ENCODE measurements around the gene MYDGF.

GRCh38 chr19:4701557-4701956 lies 31.4 kb upstream of the MYDGF start:
- TF ChIP-seq CTCF (IDR thresholded peaks at IDR 0.05), result no peak
- no peak for TF ChIP-seq POLR2AphosphoS5 (IDR thresholded peaks at IDR 0.05)
- no peak for TF ChIP-seq POLR2A (IDR thresholded peaks at IDR 0.05; ENCODE audit: low read depth)
- TF ChIP-seq EP300 (IDR thresholded peaks at IDR 0.05), result no peak

Measured in esophagus muscularis mucosa (tissue), 4 donors.